ENCODE results near the gene SRBD1. TPM values are rescaled to one million over a fixed set of nuclear protein-coding genes. Genes with fewer than 3 reads are reported as not detected.

Gene SRBD1
- polyA plus RNA-seq, 3 donors: 19.3 to 23.2 (median 20.6) TPM

DNA sequence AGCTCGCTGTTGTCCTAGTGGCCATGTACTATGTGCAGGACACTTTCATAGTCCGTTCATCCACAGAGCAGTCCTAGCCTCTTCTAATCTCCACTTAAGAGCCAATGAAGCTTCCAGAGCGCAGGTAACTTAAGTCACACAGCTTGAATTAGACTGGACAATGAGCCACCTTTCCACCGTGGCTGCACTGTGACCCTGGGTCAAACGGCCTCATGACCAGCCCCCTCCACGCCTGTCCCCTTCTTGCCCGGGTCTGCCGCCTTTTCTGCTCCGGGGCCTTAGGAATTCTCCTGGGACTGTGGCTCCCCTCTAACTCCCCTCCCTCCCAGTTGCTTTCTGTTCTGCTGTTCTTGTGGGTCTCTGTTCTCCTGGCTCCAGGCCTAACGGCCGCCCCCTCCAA, 32.0 kb upstream of the SRBD1 start:
- no peak for DNase-seq

GRCh38 chr2:45640576-45640975, 29.5 kb upstream of the SRBD1 start:
- no peak for DNase-seq

GRCh38 chr2:45637440-45637839, 26.4 kb upstream of the SRBD1 start:
- no peak for DNase-seq

DNA sequence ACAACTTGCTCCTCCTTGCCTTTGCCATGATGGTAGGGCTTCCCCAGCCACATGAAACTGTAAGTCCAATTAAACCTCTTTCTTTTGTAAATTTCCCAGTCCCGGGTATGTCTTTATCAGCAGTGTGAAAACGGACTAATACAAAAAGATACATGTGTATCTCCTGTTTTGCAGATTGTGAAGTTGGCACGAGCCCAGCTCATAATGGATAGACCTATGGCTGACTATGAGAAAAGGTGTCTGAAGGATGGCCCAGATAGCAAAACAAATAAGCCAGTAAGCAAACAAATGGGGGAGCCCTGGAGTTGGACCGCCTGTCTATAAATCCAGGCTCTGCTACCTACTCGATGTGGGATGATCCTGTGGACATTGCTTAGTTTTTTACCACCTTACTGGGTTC, 24.9 kb upstream of the SRBD1 start:
- DNase-seq: no peak

DNA sequence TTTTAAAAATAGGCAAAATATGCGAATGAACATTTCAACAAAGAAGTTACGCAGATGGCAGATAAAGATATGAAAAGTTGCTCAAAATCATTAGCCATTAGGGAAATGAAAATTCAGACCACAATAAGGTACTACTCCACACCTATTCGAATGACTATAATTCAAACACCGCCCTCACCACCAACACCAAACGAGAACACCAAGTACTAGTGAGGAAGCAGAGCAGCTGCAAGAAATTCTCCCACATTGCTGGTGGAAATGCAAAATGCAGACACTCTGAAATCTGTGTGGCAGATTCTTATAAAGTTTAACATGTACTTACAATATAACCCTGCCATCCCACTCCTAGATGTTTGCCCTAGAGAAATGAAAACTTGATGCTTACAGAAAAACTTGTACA, 23.2 kb upstream of the SRBD1 start:
- no peak for DNase-seq

DNA sequence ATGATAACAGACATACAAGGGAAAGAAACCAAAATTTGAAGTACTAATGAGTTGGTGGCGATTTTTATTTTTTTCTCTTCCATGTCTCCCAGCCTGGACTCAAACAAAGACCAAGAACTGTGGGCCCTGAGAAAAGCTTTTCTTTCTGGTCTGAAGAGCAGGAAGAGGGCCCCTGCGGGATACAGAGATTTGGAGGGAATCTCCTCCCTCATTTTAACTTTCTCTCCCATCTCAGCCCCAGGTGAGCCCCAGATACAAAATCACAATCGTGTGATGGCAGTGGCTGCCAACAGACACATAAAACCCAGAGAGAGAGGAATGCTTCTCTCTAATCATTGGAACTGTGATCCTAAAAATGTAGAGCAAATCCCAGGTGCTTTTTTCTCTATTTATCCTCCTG, 20.9 kb upstream of the SRBD1 start:
- no peak for DNase-seq

- DNase-seq: no peak
Observed at GRCh38 chr2:45631319-45631718, 20.3 kb upstream of the SRBD1 start.

GRCh38 chr2:45629971-45630370, 18.9 kb upstream of the SRBD1 start:
- no peak for DNase-seq

DNA sequence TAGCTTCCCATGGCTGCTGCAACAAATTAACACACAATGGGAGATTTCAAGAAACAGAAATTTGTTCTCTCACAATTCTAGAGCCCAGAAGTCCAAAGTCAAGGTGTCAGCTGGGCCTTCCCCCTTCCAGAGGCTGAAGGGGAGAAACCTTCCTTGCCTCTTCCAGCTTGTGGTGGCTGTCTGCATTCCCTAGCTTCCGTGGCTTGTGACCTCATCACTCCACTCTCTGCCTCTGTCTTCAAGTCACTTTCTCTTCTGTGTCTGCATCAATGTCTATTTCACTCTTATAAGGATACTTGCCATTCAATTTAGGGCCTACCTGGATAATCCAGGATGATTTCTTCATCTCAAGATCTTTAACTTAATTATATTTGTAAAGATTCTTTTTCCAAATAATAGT, 16.8 kb upstream of the SRBD1 start:
- DNase-seq: no peak

DNA sequence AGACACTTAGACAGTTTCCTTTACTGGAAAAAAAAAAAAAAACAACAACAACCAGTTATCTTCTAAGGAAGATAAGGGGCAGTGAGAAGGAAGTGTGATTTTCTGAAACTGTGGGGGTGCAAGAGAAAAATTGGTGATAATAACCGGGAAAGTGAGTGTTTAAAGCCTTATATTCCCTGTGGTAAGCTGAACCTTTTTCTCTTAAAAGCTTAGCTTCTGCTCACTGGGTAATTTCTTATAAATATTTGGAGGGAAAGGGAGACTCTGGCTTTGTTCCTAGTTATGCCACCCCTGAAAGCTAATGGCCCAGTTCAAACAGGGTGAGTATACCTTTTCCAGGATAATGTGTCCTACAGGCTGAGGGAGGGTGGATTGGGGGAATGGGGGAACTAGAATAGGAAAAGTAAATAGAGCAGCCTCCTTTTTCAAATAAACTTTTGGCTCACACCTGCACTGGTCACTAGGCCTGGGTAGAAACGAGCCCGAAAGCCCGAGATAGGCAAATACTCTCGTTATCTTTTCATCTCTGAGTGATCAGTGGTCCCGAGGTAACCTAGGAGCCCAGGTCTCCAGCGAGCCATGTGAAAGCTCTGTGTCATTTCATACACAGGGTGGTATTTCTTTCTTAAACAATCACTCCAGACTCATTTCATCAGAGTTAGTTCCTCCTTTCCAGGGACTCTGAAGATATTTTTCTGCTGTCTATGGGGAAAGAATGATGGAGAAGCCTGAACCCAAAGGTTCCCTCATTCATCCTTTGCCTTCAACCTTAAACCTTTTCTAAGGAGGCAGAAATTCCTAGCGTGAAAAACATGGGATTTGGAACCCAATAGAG, 15.5 kb upstream of the SRBD1 start:
- DNase-seq: no peak

GRCh38 chr2:45625824-45626223, 14.8 kb upstream of the SRBD1 start:
- DNase-seq: no peak

DNA sequence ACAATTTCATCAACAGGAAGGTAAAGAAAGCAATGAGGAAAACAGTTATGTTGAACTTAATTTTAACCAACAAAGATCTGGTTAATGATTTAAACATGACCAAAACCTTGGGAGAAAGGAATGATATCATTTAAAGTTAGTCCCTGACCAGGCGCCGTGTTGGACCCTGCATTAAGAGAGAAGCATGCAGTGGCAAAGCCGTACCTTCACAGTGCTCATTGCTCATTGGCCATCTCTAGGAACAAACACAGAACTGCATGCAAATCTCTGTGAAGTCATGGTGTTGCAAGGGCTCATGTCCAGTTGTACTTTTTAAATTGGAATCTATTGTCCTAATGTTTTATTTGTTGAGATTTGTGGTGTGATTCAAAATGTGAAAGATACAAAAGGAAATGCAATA, 12.0 kb upstream of the SRBD1 start:
- DNase-seq: no peak

GRCh38 chr2:45622336-45623075, 11.4 kb upstream of the SRBD1 start:
- DNase-seq: no peak

DNA sequence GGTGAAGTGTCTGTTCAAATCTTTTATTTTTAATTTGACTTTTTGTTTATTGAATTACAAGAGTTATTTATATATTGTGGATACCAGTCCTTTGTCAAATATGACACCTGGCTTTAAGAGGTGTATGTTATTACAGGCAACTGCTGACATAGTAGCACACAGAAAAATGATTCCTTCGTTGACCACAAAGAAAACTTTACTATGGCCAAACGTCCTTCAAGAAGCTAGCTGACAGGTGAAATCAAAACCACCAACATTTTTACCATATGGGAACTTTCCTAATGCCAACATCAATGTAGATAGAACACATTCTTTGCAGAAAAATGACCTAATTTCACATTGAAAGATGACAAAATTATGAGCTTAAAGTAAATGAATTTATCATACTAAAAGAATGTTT, 6.4 kb upstream of the SRBD1 start:
- no peak for DNase-seq

GRCh38 chr2:45616658-45617411, 5.8 kb upstream of the SRBD1 start:
- no peak for DNase-seq

GRCh38 chr2:45614871-45615415, 3.9 kb upstream of the SRBD1 start:
- DNase-seq: no peak

GRCh38 chr2:45614330-45614729, 3.3 kb upstream of the SRBD1 start:
- no peak for DNase-seq

DNA sequence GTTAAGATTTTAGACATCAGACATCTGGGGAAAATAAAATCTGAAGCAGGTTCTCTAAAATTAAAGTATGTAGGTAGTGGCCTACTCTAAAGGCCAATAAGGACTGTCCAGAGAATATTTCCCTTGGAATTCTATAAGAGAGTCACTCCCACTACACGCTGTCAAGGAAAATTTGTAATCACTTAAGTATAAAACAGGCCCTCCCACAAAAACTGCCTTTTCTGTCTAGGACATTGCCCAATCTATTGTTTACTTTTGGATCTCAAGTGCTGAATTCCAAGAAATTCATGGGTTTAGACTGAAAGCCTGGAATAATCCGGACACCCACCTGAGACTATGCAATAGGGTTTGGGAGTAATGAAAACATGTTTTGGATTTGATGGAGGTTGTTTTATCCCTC, 1.7 kb upstream of the SRBD1 start:
- DNase-seq: peak; percentile 56

DNA sequence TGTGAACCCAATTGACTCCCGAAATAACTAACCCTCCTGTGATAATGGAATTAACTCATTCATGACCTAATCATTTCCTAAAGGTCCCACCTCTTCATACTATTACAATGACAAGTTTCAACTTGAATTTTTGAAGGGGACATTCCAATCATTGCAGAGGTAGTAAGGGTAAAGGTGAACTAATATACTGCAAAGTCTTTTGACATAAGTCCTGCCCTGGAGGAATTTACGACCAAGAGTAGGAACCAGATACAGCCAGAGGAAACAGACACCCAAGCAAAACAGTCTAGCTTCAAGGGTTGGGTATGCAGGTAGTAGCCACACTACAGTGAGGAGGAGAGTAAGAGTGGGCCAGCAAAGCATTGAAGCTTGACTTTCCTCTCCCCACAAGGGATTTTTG, 1.2 kb upstream of the SRBD1 start:
- DNase-seq: peak; percentile 60

DNA sequence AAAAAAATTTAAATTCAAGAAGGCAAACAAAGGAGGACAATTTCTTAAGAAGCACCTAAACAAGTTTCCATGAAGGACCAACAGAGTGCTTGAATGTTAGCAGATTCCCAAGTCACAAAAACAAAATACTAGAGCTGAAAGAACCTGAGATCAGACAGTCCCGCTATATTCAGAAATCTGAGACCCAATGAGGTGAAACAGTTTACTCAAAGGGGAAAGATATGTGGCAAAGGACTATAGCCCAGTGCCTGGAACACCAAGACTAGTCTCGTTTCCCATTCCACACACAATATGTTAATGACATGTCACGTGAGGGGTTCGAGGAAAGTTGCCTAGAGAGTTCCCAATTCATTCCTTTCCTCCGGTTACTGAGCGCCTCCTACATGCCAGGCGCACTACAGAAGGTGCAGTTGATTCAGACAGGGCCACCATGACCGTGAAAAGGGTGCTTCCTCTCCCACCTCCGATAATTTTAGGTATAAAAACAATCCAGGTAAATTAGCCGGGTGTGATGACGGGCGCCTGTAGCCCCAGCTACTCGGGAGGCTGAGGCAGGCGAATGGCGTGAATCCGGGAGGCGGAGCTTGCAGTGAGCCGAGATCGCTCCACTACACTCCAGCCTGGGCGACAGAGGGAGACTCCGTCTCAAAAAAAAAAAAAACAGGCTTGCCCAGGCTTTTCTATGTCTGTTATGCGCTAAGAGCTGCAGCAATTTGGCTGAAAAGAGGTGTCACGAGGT, 617 bp downstream of the SRBD1 start:
- DNase-seq: peak; percentile 68

GRCh38 chr2:45607701-45608100, 3.4 kb downstream of the SRBD1 start:
- DNase-seq: no peak

DNA sequence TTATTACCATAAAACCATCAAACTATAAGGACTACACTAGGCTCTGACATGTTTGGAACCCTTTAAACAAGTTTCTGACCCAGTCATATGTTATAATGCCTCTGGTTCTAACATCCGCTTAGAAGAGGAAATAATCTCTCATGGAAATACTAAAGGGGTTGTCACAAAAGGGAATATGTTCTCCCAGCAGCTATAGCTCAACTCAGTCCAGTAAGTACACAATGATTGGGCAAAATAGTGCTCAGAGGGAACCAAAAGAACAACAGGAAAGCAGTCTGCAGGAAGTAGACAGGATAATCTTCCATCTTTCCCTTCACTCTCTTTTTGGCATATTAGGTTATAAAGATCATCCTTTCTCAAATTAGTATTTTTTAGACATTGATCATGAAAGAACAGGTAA, 4.3 kb downstream of the SRBD1 start:
- DNase-seq: no peak
